Testis (tissue), 2 donors: ENCODE data around the gene GATAD2A.

Experiments
- CTCF ChIP-seq, 3 experiments: fragments of 450-650 bp in 2 of 3; fragments of 200-600 bp in 1 of 3; sonication (generic) in 1 of 3; IDR thresholded peaks; one replicate each; pipeline ENCODE4 v1.5.1; 2016 to 2019; ENCODE audit warnings: antibody characterized with exemption in 3 of 3, mild to moderate bottlenecking in 2 of 3, moderate library complexity in 1 of 3
- POLR2A ChIP-seq: fragments of 450-650 bp; IDR thresholded peaks from one replicate; pipeline ENCODE4 v1.6.1; 2017; ENCODE audit warnings: antibody characterized with exemption, mild to moderate bottlenecking, moderate library complexity

GRCh38 chr19:19543640-19544039 lies 138.2 kb downstream of the GATAD2A start:
- TF ChIP-seq CTCF (IDR thresholded peaks at IDR 0.05): no peak
- no peak for TF ChIP-seq POLR2A
